GM21367 (cell line): ENCODE results near the gene UNC93A.
"Not testable (repeated sequence)": the region's sequence is repeated elsewhere in the genome, so short reads cannot be mapped to it uniquely, and the experiment has no call there.

Experiments
- ATAC-seq: cut with Tn5 transposase; IDR thresholded peaks from one replicate; pipeline ENCODE4 v1.9.1; 2021; ENCODE audit not compliant: unreplicated experiment

UNC93A gene

GRCh38 chr6:167290786-167291622, at the start of gene UNC93A:
Gene UNC93A, plus strand, starts transcription at chr6:167291315. Its CDS starts 175 bp downstream, at chr6:167291490.
- no peak for ATAC-seq

- not testable (repeated sequence) for ATAC-seq
Observed at GRCh38 chr6:167241321-167242134, 49.6 kb upstream of the UNC93A start.

- ATAC-seq, result not testable (repeated sequence)
Observed at GRCh38 chr6:167242135-167242506, 49.0 kb upstream of the UNC93A start.

- ATAC-seq, result not testable (repeated sequence)
Observed at GRCh38 chr6:167242511-167243051, 48.5 kb upstream of the UNC93A start.

GRCh38 chr6:167244064-167244960, 46.8 kb upstream of the UNC93A start:
- no peak for ATAC-seq

- no peak for ATAC-seq
Observed at GRCh38 chr6:167244991-167245390, 46.1 kb upstream of the UNC93A start.

- no peak for ATAC-seq
Observed at GRCh38 chr6:167245591-167245990, 45.5 kb upstream of the UNC93A start.

- no peak for ATAC-seq
Observed at GRCh38 chr6:167247814-167248595, 43.1 kb upstream of the UNC93A start.

GRCh38 chr6:167248878-167249455, 42.1 kb upstream of the UNC93A start:
- not testable (repeated sequence) for ATAC-seq

- ATAC-seq, result no peak
Observed at GRCh38 chr6:167252271-167252670, 38.8 kb upstream of the UNC93A start.

- no peak for ATAC-seq
Observed at GRCh38 chr6:167255918-167256553, 35.1 kb upstream of the UNC93A start.

GRCh38 chr6:167258646-167259045, 32.5 kb upstream of the UNC93A start:
- no peak for ATAC-seq

- not testable (repeated sequence) for ATAC-seq
Observed at GRCh38 chr6:167266057-167266829, 24.9 kb upstream of the UNC93A start.

GRCh38 chr6:167266830-167267555, 24.1 kb upstream of the UNC93A start:
- no peak for ATAC-seq

- not testable (repeated sequence) for ATAC-seq
Observed at GRCh38 chr6:167267556-167267898, 23.6 kb upstream of the UNC93A start.

- ATAC-seq, result no peak
Observed at GRCh38 chr6:167267921-167268401, 23.2 kb upstream of the UNC93A start.

- ATAC-seq, result no peak
Observed at GRCh38 chr6:167268683-167269280, 22.3 kb upstream of the UNC93A start.
